ENCODE data around the gene TK1. TPM values are rescaled to one million over a fixed set of nuclear protein-coding genes. Genes with fewer than 3 reads are reported as not detected.

Gene TK1
- total RNA-seq, 2 experiments from 2014 or later, result 165 to 173 TPM

DNA sequence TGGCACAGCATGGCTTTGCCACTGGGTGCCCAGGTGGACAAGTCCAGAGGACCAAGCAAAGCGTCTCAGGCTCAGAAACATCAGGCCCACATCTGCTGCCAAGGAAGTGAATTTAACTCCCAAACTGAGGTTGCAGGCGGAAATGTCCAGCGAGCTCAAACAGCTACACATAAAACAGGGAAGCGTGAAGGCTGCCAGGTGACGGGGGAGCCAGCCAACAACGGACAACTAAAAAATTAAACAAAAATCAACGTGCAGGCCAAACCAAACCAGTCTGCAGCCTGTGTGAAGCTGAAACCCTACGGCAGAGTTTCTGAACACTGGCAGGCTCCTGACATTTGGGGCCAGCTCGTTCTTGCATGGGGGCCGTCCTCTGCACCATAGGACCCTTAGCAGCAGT, 2.5 kb downstream of the TK1 start:
- Mint-ChIP-seq H3K4me1 (ENCODE audit: low read depth) (peaks cover 30% of the 10 kb centered on the region), H3K36me3 (ENCODE audit: low read depth) (peaks cover 47% of the 10 kb centered on the region), H3K4me3 (no peak overlapping the region), H3K27me3 (ENCODE audit: low read depth) (no peaks in the 10 kb centered on the region), H3K9me3 (no peaks in the 10 kb centered on the region), H3K27ac (no peak overlapping the region)
- no peak for DNase-seq
- intact Hi-C loops (cut with micrococcal nuclease), result no loop called here
- CTCF ChIA-PET, result no interaction called here

DNA sequence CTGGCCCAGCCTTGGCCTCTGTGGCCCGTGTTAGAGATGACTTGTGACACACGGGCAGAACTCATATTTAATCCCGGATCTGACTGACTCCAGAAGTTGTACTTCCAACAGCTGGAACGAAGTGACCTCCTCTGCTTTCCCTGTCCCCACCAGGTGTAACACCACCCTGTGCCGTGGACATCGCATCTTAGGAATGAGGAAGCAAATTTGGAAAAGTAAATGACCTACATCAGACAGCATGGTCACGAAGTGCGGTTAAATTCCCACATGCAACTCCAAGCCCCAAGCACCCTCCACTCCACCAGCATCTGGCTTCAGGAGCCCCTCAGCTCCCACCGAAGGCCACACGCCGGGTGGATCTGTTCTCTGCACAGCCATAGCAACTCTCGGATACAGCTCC, 2.9 kb downstream of the TK1 start:
- Mint-ChIP-seq H3K4me1 (ENCODE audit: low read depth) (peaks cover 30% of the 10 kb centered on the region), H3K9me3 (no peaks in the 10 kb centered on the region), H3K27me3 (ENCODE audit: low read depth) (no peaks in the 10 kb centered on the region), H3K36me3 (ENCODE audit: low read depth) (peaks cover 51% of the 10 kb centered on the region), H3K4me3 (no peak overlapping the region), H3K27ac (no peak overlapping the region)
- intact Hi-C loops (cut with micrococcal nuclease), result no loop called here
- no peak for DNase-seq
- CTCF ChIA-PET, result no interaction called here

DNA sequence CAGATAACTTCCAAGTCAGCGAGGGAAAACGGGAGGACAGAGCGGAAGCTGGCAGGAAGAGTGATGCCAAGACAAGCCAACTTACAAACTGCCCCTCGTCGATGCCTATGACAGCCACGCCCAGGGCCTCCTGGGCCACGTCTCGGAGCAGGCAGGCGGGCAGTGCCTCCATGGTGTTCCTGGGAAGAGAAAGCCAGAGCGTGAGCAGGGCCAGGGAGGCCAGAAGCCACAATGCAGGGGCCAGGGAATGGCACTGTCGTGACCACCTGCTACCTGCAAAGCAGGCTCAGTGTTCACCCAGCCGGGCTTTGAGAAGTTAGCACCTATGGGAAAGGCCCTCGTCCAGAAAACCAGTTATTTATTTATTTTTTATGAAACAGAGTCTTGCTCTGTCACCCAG, 4.3 kb downstream of the TK1 start:
- intact Hi-C loops (cut with micrococcal nuclease), result no loop called here
- H3K27me3 Mint-ChIP-seq (ENCODE audit: low read depth), result no peaks in the 10 kb centered on the region
- no peak overlapping the region for H3K4me3 Mint-ChIP-seq
- CTCF ChIA-PET, result interaction anchor here (0.7 kb wide), 1 partner anchor 219 kb away, joined by 3 read pairs; no protein-coding TSS in a partner anchor
- no peak for DNase-seq
- no peaks in the 10 kb centered on the region for H3K9me3 Mint-ChIP-seq
- H3K4me1 Mint-ChIP-seq (ENCODE audit: low read depth), result peaks cover 24% of the 10 kb centered on the region
- H3K27ac Mint-ChIP-seq, result no peak overlapping the region
- H3K36me3 Mint-ChIP-seq (ENCODE audit: low read depth), result peaks cover 58% of the 10 kb centered on the region

- CTCF ChIA-PET, result interaction anchor here (0.9 kb wide), 1 partner anchor 11 kb away, joined by 4 read pairs; no protein-coding TSS in a partner anchor
- Mint-ChIP-seq H3K9me3 (no peaks in the 10 kb centered on the region), H3K27ac (no peak overlapping the region), H3K27me3 (ENCODE audit: low read depth) (no peaks in the 10 kb centered on the region), H3K4me1 (ENCODE audit: low read depth) (peaks cover 27% of the 10 kb centered on the region), H3K36me3 (ENCODE audit: low read depth) (peaks cover 67% of the 10 kb centered on the region), H3K4me3 (no peak overlapping the region)
- no peak for DNase-seq
- intact Hi-C loops (cut with micrococcal nuclease), result no loop called here
These were observed 6.3 kb downstream of the TK1 start for GRCh38 chr17:78180508-78180907.

GRCh38 chr17:78180083-78180482, 6.8 kb downstream of the TK1 start:
- CTCF ChIA-PET, result no interaction called here
- H3K27ac Mint-ChIP-seq, result no peak overlapping the region
- intact Hi-C loops (cut with micrococcal nuclease), result no loop called here
- DNase-seq, result no peak
- peaks cover 26% of the 10 kb centered on the region for H3K4me1 Mint-ChIP-seq (ENCODE audit: low read depth)
- no peak overlapping the region for H3K4me3 Mint-ChIP-seq
- no peaks in the 10 kb centered on the region for H3K27me3 Mint-ChIP-seq (ENCODE audit: low read depth)
- peaks cover 66% of the 10 kb centered on the region for H3K36me3 Mint-ChIP-seq (ENCODE audit: low read depth)
- H3K9me3 Mint-ChIP-seq, result no peaks in the 10 kb centered on the region

GRCh38 chr17:78179372-78179771, 7.5 kb downstream of the TK1 start:
- peaks cover 63% of the 10 kb centered on the region for H3K36me3 Mint-ChIP-seq (ENCODE audit: low read depth)
- CTCF ChIA-PET, result interaction anchor here (0.7 kb wide), 1 partner anchor 159 kb away, joined by 3 read pairs; no protein-coding TSS in a partner anchor
- DNase-seq, result no peak
- no peak overlapping the region for H3K4me3 Mint-ChIP-seq
- H3K27me3 Mint-ChIP-seq (ENCODE audit: low read depth), result no peaks in the 10 kb centered on the region
- H3K4me1 Mint-ChIP-seq (ENCODE audit: low read depth), result peaks cover 20% of the 10 kb centered on the region
- no peaks in the 10 kb centered on the region for H3K9me3 Mint-ChIP-seq
- intact Hi-C loops (cut with micrococcal nuclease), result no loop called here
- H3K27ac Mint-ChIP-seq, result no peak overlapping the region

DNA sequence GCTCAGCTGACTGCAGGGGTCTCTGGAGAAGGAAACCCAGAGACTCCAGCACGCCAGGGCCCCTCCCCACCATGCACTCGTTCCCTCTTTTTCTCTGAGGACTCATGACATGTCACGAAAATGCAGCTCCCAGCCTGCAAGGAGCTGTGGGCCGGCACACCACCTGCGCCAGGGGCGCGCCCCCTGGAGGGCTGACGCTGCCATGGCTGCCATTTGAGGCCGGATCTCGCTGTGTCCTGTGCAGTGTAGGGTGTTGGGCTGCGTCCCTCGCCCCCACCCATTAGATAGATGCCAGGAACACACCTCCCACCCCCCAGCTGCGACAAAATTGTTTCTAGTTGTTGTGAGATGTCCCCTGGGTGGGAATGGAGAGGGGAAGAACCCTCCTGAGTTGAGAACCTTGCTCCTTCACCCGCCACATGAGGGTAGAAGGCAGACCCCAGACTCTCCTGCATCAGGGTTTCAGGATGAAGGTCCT, 10.3 kb downstream of the TK1 start:
- Mint-ChIP-seq H3K27ac (no peak overlapping the region), H3K4me1 (ENCODE audit: low read depth) (peaks cover 44% of the 10 kb centered on the region), H3K4me3 (no peak overlapping the region), H3K36me3 (ENCODE audit: low read depth) (peaks cover 67% of the 10 kb centered on the region), H3K9me3 (no peaks in the 10 kb centered on the region), H3K27me3 (ENCODE audit: low read depth) (no peaks in the 10 kb centered on the region)
- intact Hi-C loops (cut with micrococcal nuclease), result loop anchor here (1.0 to 2.0 kb wide), 4 partner anchors 11 to 91 kb away; partner anchors contain the start of genes AFMID and TK1
- CTCF ChIA-PET, result interaction anchor here (0.6 to 3.6 kb wide), 15 partner anchors 9 to 156 kb away, joined by 3 to 19 read pairs (median 5); partner anchors contain the start of genes TK1 and TMC8
- peak; percentile 82 for DNase-seq

- DNase-seq, result no peak
- H3K27ac Mint-ChIP-seq, result no peak overlapping the region
- H3K4me1 Mint-ChIP-seq (ENCODE audit: low read depth), result peaks cover 48% of the 10 kb centered on the region
- intact Hi-C loops (cut with micrococcal nuclease), result no loop called here
- CTCF ChIA-PET, result interaction anchor here (1.4 to 3.6 kb wide), 7 partner anchors 9 to 91 kb away, joined by 4 to 19 read pairs (median 10); partner anchors contain the start of gene TK1
- no peak overlapping the region for H3K4me3 Mint-ChIP-seq
- H3K27me3 Mint-ChIP-seq (ENCODE audit: low read depth), result no peaks in the 10 kb centered on the region
- H3K9me3 Mint-ChIP-seq, result no peaks in the 10 kb centered on the region
- H3K36me3 Mint-ChIP-seq (ENCODE audit: low read depth), result peaks cover 64% of the 10 kb centered on the region
These were observed 11.2 kb downstream of the TK1 start for GRCh38 chr17:78175643-78175981.

DNA sequence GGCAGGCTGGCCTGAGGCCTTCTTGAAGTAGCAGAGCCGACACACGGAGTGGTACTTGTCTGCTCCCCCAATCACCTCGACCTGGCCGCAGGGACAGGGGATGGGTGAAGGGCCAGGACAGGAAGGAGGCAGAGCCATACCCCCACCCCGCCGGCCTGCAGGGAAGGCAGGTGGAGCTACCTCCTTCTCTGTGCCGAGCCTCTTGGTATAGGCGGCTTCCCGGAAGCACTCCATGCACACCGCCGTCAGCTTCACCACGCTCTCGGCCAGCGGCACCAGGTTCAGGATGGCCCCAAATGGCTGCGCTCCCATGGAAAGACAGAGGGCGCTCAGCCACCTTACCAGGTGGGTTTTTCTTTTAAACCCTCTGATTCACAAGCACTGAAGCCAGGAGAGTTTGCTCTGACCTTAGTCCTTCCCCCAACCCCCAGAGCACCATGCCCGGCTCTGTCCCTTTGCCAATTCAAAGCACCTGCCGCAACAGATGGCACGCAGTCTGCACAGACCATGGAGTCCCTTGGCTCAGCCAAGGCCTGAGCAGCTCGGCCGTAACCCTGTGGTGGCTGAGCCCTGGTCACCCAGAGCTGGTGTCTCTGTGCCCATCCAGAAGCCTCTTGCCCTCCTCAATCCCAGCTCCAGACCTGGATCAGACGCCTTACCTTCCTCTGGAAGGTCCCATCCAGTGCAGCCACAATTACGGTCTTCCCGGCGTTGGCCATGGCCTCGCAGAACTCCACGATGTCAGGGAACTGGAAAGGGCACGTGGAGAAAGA, 11.8 kb downstream of the TK1 start:
- peaks cover 58% of the 10 kb centered on the region for H3K36me3 Mint-ChIP-seq (ENCODE audit: low read depth)
- H3K4me3 Mint-ChIP-seq, result no peak overlapping the region
- H3K4me1 Mint-ChIP-seq (ENCODE audit: low read depth), result peaks cover 52% of the 10 kb centered on the region
- no peak overlapping the region for H3K27ac Mint-ChIP-seq
- H3K9me3 Mint-ChIP-seq, result no peaks in the 10 kb centered on the region
- CTCF ChIA-PET, result interaction anchor here (1.0 to 3.6 kb wide), 4 partner anchors 11 to 90 kb away, joined by 3 to 19 read pairs (median 8); partner anchors contain the start of gene TK1
- DNase-seq, result no peak
- H3K27me3 Mint-ChIP-seq (ENCODE audit: low read depth), result no peaks in the 10 kb centered on the region
- intact Hi-C loops (cut with micrococcal nuclease), result no loop called here

- Mint-ChIP-seq H3K4me3 (peak overlapping the region; percentile 4), H3K4me1 (ENCODE audit: low read depth) (peaks cover 58% of the 10 kb centered on the region), H3K27me3 (ENCODE audit: low read depth) (no peaks in the 10 kb centered on the region), H3K9me3 (no peaks in the 10 kb centered on the region), H3K36me3 (ENCODE audit: low read depth) (peaks cover 54% of the 10 kb centered on the region), H3K27ac (peak overlapping the region; percentile 93)
- intact Hi-C loops (cut with micrococcal nuclease), result no loop called here
- CTCF ChIA-PET, result interaction anchor here (1.0 to 3.6 kb wide), 3 partner anchors 61 to 89 kb away, joined by 3 to 19 read pairs (median 3); no protein-coding TSS in a partner anchor
- DNase-seq, result no peak
These were observed 12.4 kb downstream of the TK1 start for GRCh38 chr17:78174346-78174869.

- DNase-seq, result peak; percentile 63
- H3K9me3 Mint-ChIP-seq, result no peaks in the 10 kb centered on the region
- H3K27ac Mint-ChIP-seq, result peak overlapping the region; percentile 93
- intact Hi-C loops (cut with micrococcal nuclease), result loop anchor here (1.0 kb wide), 1 partner anchor 33 kb away; no protein-coding TSS in a partner anchor
- peaks cover 58% of the 10 kb centered on the region for H3K4me1 Mint-ChIP-seq (ENCODE audit: low read depth)
- no peaks in the 10 kb centered on the region for H3K27me3 Mint-ChIP-seq (ENCODE audit: low read depth)
- H3K4me3 Mint-ChIP-seq, result peak overlapping the region; percentile 29
- H3K36me3 Mint-ChIP-seq (ENCODE audit: low read depth), result peaks cover 42% of the 10 kb centered on the region
- CTCF ChIA-PET, result interaction anchor here (1.0 kb wide), 1 partner anchor 60 kb away, joined by 3 read pairs; no protein-coding TSS in a partner anchor
These were observed 13.6 kb downstream of the TK1 start for GRCh38 chr17:78173097-78173715.

All from activated naive CD4-positive, alpha-beta T cell treated with anti-CD3 and anti-CD28 coated beads for 36 hours (primary cell).